ENCODE measurements around the gene NCOA7.
"Not testable (repeated sequence)": the region's sequence is repeated elsewhere in the genome, so short reads cannot be mapped to it uniquely, and the experiment has no call there.

Gene NCOA7

DNA sequence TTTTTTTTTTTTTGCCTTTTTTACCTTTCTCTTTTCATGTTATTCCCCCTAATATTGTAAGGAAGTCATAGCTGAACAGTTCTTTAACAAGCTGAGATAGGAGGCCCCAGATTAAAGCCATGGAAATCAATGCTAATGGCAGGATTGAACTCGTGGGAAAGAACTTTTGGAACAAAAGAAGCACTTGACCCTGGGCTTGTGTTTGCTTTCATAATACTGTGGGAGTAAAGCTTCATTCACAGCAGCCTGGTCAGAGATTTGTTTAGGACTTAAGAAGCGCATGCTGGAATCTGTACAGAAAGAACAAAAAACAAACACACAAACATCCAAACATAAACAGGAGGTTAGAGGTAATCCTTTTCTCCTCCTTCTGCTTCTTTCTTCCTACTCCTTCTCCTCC is 36.2 kb upstream of the NCOA7 start:
- no peak for DNase-seq (ENCODE audit: low read depth)

DNA sequence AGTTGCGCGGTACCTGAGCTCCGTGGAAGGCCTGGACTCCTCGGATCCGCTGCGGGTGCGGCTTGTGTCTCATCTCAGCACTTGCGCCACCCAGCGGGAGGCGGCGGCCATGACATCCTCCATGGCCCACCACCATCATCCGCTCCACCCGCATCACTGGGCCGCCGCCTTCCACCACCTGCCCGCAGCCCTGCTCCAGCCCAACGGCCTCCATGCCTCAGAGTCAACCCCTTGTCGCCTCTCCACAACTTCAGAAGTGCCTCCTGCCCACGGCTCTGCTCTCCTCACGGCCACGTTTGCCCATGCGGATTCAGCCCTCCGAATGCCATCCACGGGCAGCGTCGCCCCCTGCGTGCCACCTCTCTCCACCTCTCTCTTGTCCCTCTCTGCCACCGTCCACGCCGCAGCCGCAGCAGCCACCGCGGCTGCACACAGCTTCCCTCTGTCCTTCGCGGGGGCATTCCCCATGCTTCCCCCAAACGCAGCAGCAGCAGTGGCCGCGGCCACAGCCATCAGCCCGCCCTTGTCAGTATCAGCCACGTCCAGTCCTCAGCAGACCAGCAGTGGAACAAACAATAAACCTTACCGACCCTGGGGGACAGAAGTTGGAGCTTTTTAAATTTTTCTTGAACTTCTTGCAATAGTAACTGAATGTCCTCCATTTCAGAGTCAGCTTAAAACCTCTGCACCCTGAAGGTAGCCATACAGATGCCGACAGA is 31.4 kb upstream of the NCOA7 start:
- no peak for DNase-seq (ENCODE audit: low read depth)

DNA sequence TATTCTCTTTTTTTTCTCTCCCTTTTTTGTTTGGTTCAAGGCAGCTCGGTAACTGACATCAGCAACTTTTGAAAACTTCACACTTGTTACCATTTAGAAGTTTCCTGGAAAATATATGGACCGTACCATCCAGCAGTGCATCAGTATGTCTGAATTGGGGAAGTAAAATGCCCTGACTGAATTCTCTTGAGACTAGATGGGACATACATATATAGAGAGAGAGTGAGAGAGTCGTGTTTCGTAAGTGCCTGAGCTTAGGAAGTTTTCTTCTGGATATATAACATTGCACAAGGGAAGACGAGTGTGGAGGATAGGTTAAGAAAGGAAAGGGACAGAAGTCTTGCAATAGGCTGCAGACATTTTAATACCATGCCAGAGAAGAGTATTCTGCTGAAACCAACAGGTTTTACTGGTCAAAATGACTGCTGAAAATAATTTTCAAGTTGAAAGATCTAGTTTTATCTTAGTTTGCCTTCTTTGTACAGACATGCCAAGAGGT is 30.8 kb upstream of the NCOA7 start:
- DNase-seq (ENCODE audit: low read depth), result no peak

DNA sequence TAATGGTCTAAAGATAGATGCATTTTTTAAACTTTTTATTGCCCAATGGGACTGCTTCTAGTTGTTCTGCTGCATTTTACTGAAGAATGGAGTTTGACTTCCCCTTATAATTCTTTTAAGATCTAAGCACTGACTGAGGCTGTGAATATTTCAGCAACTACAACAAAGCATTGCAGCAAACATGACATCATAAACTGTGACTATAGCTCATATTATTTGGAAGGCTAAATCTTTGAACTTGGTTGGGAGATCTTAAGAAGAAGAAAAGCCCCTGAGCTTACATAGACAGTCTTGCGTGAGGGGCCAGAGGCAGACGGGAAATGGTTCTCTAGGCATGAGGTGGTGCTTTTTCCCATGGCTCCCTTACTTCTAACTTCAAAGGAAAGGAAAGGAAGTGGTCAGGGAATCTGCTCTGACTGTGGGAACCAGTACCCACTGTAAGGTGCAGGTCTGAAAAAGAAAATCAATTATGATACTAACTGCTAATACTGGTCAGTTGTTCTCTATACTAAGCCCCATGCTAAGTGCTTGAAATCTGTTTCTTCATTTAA is 26.6 kb upstream of the NCOA7 start:
- DNase-seq (ENCODE audit: low read depth), result no peak

- no peak for DNase-seq (ENCODE audit: low read depth)
Measured at GRCh38 chr6:125765944-125766343, 24.8 kb upstream of the NCOA7 start.

- no peak for DNase-seq (ENCODE audit: low read depth)
Measured at GRCh38 chr6:125766641-125767040, 24.1 kb upstream of the NCOA7 start.

DNA sequence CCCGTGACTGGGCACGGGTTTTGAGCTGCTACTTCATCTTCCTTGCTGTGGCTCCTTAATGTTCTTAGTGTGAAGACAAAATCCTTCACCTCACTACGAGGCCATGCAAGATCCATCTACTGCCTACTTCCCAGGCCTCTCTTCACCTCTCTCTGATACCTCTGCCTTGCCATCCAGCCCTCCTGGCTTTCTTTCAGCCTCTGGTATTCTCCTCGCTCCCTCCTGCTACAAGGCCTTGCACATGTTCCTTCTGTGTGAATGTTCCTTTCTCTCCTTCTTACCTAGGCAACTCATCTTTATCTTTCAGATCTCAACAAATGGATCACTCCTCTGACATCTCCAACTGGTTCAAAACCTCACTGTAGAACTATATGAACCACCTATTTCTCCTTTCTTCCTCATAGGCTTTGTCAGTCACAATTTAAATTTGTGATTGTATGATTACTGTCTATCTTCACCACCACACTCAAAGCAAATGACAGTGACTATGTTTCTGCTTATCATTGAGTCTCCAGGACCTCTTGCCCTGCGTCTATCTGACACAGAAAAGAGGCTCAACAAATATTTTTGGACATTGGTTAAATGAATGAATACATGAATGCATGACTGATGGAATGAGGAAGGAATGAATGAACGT is 21.5 kb upstream of the NCOA7 start:
- DNase-seq (ENCODE audit: low read depth), result no peak

DNA sequence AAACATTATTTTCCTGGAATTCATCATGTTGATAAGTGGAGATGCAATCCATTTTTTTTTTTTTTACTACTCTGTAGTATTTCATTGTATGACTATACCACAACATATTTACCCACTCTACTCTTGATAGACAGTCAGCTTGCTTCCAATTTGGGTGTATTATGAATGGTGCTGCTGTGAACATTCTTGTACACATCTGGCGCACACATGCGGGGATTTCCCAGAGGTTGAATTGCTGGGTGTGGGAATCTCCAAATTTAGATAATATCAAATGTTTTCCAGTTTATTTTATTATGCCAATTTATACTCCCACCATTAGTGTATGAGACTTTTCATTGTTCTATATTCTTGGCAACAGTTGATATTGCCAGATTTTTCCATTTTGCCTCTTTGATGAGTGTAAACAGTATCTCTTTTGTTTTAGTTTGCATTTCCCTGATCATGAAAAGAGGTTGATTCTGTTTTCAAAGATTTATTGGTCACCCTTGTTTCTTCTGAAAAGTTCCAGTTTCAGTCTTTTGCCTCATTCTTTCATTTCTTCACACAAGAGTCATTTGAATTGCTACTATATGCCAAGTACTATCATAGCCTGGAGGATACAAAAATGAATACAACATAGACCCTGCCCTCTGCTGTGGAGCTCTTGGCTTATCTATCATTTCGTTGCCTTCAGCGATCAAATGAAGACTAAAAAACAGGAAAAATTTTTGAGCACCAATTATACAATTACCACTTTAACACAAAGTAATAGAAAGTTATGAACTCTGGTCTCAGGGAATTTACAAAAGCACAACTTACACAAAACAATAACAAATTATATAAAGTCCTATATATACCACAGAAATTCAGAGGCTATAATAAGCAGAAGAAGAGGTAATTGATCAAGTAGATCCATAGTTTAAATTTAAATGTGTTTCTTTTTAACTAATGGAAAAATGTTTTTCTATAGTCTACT is 17.1 kb upstream of the NCOA7 start:
- DNase-seq (ENCODE audit: low read depth), result no peak

GRCh38 chr6:125776107-125776826 is 14.5 kb upstream of the NCOA7 start:
- not testable (repeated sequence) for DNase-seq (ENCODE audit: low read depth)

GRCh38 chr6:125779924-125780539 is 10.7 kb upstream of the NCOA7 start:
- peak; percentile 95 for DNase-seq (ENCODE audit: low read depth)

GRCh38 chr6:125780540-125781313 is 10.0 kb upstream of the NCOA7 start:
- DNase-seq (ENCODE audit: low read depth), result peak; percentile 74

GRCh38 chr6:125781314-125781868 is 9.4 kb upstream of the NCOA7 start:
- DNase-seq (ENCODE audit: low read depth), result no peak

DNA sequence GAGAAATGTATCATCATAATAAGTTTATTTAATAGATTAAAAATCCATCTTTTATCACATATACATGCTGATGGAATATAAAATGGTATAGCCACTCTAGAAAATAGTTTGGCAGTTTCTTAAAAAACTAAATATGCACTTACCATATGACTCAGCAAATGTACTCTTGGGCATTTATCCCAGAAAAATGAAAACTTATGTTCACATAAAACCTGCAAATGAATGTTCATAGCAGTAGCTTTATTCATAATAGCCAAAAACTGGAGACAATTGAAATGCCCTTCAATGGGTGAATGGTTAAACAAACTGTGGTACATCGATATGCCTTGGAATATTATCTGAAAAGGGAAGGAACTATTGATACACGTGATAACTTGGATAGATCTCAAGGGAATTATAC is 6.4 kb upstream of the NCOA7 start:
- no peak for DNase-seq (ENCODE audit: low read depth)

DNA sequence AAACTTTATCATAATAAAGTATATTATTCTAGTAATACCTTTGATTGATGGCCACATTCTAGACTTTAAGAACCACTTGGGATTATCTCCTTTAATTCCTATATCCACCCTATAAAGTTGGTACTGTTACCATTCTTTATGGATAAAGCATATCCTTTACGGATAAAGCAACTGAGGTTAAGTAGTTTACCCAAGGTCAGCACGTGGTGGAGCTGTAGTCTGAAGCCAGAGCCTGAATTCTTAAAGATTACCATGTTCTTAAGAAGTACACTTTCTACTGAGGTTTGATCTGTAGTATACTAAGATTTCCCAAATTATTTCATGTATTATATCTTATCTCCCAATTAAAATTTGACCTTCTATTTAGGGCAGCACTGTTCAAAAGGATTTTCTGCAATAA is 3.0 kb upstream of the NCOA7 start:
- DNase-seq (ENCODE audit: low read depth), result no peak

GRCh38 chr6:125789167-125789566 is 1.6 kb upstream of the NCOA7 start:
- DNase-seq (ENCODE audit: low read depth), result no peak

DNA sequence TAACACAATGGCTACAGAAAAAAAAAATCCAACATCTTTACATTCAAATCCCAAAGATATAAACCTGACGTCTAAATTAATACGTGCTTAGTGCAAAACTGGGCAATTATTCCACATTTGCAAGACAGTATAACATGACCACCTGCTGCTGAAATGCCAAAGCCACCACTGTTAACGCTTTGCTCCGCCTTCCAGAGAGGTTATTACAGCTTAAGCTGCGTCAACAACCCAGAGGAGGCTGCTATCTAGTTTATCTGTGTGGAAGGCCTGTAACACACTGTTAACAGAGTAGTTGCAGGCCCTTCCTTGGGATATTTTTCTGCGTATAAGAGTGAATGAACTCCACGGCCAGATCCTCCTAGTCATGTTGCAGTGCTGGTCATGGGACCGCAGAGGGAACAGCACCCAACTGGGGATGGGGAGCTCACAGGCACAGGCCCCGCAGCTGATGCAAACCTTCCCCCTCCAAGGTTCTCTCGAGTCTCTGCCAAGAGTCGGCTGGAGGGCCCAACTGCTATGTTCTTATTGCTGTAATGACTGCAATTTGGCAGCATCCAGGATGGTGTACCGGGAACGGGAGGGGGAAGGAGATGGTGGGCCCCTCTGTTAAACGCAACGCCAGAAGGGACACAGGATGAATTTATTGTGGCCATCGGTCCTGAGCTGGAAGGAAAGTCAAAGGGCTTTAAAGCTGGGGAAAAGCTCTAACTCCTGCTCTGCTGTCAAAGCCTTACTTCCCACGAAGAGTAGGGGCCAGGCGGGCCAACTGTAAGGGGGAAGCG is 993 bp upstream of the NCOA7 start:
- DNase-seq (ENCODE audit: low read depth), result no peak

GRCh38 chr6:125791151-125791819 is 525 bp downstream of the NCOA7 start:
- DNase-seq (ENCODE audit: low read depth), result no peak

GRCh38 chr6:125791820-125792165 is 1.0 kb downstream of the NCOA7 start:
- DNase-seq (ENCODE audit: low read depth), result no peak

DNA sequence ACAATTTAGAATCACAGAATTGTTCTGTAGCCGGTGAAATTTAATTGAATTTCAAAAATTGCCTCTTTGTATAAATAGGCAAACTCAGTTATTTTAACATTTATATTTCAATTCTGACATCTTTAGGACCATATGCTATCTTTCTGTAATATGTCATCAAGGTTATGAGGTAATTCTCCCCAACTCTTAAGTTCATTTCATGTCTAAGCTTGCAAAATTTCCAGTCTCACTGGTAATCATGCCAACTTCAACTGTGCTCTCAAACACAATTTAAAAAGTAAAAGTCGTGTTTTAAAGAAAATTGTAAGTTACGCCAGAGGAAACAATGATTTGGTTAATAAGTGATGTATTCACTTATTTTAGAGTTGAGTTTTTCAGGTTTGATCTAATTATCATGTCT is 1.4 kb downstream of the NCOA7 start:
- no peak for DNase-seq (ENCODE audit: low read depth)

Data from HS-5 (cell line).